Kidney capillary endothelial cell (primary cell): ENCODE measurements around the gene FAF1.

ENCODE experiments used
- DNase-seq: peaks from one replicate; pipeline ENCODE4 v3.0.0-alpha.2; 2018; ENCODE audit warnings: low spot score

The FAF1 gene

GRCh38 chr1:50633465-50633864 is 326.6 kb downstream of the FAF1 start:
- no peak for DNase-seq

GRCh38 chr1:50631161-50631560 is 328.9 kb downstream of the FAF1 start:
- DNase-seq: no peak

DNA sequence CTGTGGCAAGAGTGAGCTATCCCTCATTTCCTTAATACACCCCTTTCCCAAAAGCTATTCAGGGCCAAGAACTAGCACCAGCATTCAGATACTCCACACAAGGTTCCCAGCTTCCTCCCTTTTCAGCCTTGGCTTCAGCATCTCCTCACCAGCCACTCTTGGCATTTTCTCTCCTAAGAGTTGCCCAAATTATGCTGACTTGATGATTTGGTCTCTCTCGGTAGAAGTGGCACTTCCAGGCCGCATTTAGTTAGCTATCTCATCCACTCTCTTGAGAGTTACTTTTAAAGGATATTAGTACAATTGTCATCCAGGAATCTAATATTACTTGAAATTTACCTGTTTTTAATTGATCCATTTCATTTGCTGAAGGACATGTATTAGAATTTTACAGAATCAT is 337.8 kb downstream of the FAF1 start:
- no peak for DNase-seq

DNA sequence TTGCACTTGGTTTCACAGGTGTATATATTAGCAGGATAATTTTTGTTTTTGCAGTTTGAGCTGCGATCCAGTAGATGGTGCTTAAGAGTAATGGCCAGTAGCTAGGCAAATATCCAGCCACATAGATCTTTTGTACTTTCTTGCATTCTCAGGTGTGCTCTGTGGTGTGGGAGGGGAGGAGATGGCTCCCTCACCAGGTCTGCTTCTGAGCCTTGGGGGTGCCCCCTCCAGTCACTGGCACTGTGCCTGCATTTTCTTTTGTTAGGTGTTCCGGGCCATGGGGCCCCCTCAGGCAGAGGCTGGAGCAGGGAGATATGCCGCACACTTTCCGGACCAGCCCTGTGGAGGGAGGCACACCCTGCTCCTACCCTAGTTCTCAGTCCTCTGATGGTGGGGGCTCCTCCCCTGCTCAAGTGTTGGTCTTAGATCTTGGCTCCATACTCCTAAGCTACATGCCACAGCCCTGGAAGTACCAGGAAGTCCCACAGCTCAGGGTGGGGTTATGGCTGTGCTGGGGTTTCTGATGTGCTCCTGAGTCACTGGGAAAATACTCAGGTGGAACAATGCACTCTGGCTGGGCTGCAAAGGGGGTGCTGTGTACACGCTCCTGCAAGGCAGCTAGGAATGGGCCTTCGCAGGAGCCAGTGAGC is 339.3 kb downstream of the FAF1 start:
- DNase-seq: no peak

DNA sequence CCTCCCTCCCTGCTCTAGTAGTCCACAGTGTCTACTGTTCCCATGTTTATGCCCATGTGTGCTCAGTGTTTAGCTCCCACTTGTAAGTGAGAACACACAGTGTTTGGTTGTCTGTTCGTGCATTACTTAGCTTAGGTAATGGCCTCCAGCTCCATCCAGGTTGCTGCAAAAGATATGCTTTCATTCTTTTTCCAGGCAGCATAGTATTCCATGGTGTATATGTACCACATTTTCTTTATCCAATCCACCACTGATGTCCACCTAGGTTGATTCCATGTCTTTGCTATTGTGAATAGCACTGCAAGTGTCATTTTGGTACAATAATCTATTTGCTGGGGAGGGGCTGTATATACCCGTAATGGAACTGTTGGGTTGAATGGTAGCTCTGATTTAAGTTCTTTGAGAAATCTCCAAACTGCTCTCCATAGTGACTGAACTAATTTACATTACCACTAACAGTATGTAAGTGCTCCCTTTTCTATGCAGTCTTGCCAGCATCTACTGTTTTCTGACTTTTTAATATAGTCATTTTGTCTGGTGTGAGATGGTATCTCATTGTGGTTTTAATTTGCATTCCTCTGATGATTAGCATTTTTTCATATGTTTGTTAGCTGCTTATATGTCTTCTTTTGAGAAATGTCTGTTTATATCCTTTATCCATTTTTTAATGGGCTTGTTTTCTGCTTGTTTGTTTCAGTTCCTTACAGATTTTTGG is 344.9 kb downstream of the FAF1 start:
- no peak for DNase-seq

DNA sequence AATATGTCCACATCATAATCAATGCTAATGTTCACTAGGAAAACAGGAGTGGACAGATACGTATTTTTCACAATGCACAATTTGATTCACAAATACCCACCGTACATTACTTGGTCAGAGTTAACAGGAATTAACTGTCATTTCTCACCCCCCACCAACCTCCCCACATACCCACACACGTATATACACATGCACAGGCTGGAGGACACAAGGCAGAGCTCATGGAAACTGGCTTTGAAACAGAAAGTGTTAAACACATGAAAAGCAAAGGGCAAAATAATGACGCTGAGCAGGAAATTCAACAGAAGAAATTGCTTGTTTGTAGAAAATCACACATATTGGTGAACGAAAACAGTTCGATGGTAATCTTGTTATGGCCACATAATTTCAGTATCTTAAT is 348.4 kb downstream of the FAF1 start:
- no peak for DNase-seq

DNA sequence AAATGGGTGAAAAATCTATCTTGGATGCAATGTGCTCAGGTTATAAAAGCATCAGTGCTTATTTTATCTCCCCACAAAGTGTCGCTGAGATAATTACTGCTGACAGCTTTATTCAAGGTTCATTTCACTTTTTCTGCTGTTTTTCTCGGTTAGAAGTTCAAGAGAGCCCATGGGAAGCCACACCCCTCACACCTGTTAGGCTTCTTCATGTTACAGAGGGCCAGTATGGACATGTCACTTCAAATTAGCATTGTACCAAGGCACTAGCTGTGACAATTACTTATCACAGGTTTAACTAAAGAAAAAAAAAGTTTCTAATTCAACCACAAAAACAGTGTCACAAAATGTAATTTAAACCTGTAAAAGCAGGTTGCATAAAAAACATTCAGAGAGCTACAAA is 349.5 kb downstream of the FAF1 start:
- no peak for DNase-seq

DNA sequence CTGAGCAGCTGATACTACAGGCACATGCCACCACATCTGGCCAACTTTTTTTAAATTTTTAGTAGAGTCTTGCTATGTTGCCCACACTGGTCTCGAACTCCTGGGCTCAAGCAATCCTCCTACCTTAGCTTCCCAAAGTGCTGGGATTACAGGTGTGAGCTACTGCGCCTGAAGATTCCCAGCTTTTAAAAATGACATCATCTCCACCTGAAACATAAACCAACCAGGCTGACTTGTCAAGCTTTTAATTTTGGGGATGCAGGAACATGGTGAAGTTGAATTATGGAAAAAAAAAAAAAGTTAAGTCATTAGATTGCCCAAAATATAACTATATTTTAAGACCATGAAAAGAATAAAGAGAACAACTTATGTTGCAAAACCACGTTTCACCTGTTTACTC is 350.6 kb downstream of the FAF1 start:
- DNase-seq: no peak

GRCh38 chr1:50605186-50605875 is 354.7 kb downstream of the FAF1 start:
- DNase-seq: peak; percentile 52

DNA sequence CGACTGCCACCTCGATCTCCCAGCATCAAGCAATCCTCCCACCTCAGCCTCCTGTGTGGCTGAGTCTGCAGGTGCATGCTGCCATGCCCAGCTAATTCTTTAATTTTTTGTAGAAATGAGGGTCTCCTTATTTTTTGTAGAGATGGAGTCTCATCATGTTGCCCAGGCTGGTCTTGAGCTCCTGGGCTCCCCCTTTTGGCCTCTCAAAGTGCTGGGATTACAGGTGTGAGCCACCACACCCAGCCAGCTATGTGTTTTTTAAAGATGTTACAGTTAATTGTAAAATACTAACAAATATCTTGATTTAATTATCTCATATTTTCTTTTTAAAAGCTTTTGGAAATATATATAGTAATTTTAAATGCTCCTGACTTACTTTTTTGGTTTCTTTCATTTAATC is 355.5 kb downstream of the FAF1 start:
- no peak for DNase-seq

DNA sequence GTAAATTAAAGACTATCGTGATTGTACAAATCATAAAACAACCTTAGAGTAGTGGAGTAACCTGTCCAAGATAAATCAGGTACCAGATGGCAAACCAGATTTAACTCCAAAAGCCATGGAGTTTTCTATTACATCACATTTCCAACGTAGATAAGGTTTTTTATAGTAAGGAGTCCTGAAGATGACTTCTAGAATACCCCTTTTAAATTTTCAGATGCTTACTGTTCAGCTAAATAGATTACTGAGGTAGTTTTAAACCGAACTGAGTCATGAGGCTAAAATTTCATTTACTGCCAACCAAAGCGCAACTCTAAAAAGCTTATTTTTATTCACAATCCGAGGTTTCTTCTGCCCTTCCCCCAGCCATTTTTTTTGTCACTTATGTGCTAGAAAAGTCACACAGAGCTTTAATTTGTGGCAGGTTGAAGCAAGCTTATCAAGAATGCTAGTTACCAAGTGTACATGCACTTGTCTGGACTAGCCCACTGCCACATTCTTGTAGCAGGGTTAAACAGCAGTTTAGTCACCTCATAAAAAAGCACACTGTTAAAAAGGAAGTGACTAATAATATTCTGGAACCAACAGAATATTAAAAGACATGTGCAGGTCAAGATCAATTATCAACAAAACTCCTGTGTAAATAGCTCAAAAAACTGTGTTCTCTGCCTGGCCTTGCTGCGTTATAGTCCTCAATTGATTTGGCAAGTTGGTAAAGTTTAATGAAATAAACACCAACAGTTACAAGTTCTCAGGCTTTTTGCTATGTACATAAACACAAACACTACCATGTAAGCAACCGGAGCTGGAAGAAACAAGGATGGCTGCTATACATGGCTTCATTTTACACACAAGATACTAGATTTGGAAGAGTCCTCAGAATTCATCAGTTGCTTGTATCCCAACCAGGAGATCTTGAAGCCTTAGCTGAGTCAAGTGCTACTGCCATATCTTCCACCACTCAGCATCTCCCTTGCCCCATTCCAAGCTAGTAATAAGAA is 356.5 kb downstream of the FAF1 start:
- peak; percentile 76 for DNase-seq

GRCh38 chr1:50599546-50599945 is 360.5 kb downstream of the FAF1 start:
- DNase-seq: no peak

- DNase-seq: no peak
Measured at GRCh38 chr1:50595874-50596273, 364.2 kb downstream of the FAF1 start.

DNA sequence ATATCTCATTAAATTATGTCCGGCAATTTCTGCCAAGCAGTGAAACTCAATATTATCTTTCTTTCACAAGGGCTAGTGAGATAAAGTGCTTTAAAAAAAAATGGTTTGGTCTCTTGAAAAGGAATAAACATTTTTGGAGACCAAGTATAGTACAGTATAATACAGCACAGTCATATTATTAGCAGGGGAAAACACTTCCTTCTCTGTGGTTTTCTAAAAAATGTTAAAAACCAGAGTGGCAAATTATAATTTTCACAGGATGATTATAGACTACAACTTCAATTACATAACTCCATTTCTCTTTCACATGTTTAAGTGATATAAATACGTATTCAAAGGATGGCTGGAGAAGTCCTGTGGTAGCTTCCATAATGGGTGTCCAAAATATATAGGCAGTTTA is 366.6 kb downstream of the FAF1 start:
- DNase-seq: no peak

DNA sequence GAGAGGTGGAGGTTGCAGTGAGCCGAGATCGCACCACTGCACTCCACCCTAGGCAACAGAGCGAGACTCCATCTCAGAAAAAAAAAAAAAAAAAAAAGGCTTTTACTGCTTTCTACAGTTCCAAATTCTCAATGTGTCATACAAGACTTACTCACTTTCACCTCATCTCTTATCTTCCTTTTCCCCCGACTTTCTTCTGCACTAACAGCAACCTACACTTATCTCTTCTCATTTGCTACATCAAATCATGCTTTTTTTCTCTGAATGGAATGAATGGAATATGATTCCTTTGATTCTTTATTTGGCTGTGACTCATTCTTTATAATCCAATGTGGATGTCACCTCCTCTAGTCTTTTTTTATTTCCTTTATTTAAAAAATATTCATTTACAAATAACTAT is 368.5 kb downstream of the FAF1 start:
- no peak for DNase-seq

GRCh38 chr1:50582346-50582745 is 377.7 kb downstream of the FAF1 start:
- no peak for DNase-seq

DNA sequence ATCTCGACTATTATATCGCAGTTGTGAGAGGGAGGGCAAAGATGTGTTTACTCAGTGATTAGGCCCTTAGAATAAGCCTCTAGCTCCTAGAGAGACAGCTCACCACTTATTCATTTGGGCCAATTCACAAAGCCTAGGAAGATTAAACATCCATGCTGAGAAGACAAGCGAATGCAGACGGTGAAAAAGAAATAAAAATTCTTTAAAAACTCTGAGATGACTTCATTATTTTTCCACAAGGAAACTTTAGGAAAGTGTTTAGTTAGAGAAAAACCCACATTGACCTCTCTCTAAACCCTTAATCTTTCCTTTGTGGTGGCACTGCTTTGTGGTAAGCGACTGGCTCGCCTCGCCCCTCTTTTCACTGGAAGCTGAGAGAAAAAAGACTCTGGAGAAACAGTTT is 390.0 kb downstream of the FAF1 start:
- no peak for DNase-seq

- no peak for DNase-seq
Measured at GRCh38 chr1:50568782-50569181, 391.3 kb downstream of the FAF1 start.

- DNase-seq: no peak
Measured at GRCh38 chr1:50566405-50566804, 393.7 kb downstream of the FAF1 start.

DNA sequence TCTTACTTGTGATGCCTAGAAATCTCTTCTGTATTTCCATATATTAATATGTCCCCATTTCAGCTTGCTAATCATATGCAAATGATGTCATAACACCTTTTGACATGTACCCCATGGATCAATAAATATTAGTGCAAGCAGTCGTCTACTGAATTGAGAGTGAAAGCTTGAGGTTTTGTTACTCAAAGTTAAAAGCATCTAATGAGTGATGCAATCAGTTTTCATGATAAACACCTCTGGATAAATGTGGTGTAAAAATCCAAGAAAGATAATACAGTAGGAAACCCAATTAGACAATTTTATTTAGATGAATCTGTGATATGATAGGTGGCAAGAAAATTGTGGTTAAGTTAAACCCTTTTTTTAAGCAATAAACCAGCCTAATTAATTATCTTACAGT is 395.6 kb downstream of the FAF1 start:
- DNase-seq: no peak

GRCh38 chr1:50562106-50562505 is 398.0 kb downstream of the FAF1 start:
- DNase-seq: no peak

DNA sequence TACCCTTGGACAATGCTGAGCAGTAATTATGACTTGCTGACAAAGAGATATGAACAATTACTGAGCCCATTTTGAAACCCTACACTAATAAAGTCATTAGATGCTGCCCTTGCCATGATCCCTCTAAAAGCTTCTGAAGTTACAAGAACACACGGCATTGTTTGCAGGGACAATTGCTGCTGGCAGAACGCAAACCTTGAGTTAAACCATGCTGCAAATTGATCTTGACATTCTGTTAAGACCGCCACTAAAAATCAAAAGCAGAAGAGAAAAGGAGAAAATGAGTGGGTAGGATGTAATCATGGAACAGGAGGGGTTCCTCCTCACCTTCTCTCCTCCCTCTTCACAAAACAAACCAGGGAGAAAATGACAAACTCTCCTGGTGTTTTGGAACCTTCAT is 400.6 kb downstream of the FAF1 start:
- DNase-seq: no peak
